ENCODE data around the gene SRGAP2B.
"Not testable (repeated sequence)": the region's sequence is repeated elsewhere in the genome, so short reads cannot be mapped to it uniquely, and the experiment has no call there.

Gene SRGAP2B

DNA sequence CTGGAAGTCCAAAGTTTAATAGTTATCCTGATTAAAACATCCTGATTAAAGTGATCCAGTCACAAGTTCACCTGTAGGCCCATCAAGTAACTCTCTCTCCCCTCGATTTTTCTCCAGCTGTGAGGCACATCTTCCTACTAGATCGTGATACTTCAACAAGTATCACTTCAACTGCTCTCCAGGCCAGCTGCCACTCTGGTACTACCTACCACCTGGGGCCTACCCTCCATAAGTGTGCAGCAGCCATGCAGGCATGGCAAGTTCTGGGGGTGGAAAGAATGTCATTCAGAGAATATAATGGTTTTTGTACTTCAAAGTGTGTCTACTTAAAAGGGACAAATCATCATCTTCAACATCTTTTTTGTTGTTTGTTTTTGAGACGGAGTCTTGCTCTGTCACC, 14.9 kb downstream of the SRGAP2B start:
- H3K27me3 ChIP-seq (ENCODE audit: insufficient read depth, low read length); H3K36me3 ChIP-seq (ENCODE audit: insufficient read depth, low read length); H3K4me3 ChIP-seq (ENCODE audit: low read depth, low read length); H3K4me1 ChIP-seq (ENCODE audit: control insufficient read depth, insufficient read depth, low read length, unreplicated experiment); H2AFZ ChIP-seq (ENCODE audit: low read length, unreplicated experiment); H3K27ac ChIP-seq (ENCODE audit: low read depth, low read length); H3K79me2 ChIP-seq (ENCODE audit: control insufficient read depth, insufficient read depth, low read length, unreplicated experiment): not testable (repeated sequence)

DNA sequence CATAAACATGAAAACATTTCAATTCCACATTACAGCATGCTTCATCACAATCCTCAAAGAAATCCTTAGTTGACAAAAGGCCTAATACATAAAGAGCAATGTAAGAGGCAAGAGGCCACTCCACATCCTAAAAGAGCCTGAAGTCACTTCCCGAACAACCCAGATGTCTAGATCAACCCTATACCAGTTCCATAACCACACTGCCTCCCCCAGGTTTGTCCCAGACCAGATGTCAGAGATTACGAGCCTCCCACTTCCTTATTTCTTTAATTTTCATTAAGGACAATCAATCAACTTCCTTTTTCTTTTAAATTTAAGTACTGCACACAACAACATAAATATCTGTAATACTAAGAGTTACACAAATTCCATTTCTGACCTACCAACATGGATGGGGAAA, 15.4 kb downstream of the SRGAP2B start:
- H3K79me2 ChIP-seq (ENCODE audit: control insufficient read depth, insufficient read depth, low read length, unreplicated experiment); H2AFZ ChIP-seq (ENCODE audit: low read length, unreplicated experiment); H3K4me3 ChIP-seq (ENCODE audit: low read depth, low read length); H3K27ac ChIP-seq (ENCODE audit: low read depth, low read length); H3K4me1 ChIP-seq (ENCODE audit: control insufficient read depth, insufficient read depth, low read length, unreplicated experiment); H3K36me3 ChIP-seq (ENCODE audit: insufficient read depth, low read length); H3K27me3 ChIP-seq (ENCODE audit: insufficient read depth, low read length): not testable (repeated sequence)

DNA sequence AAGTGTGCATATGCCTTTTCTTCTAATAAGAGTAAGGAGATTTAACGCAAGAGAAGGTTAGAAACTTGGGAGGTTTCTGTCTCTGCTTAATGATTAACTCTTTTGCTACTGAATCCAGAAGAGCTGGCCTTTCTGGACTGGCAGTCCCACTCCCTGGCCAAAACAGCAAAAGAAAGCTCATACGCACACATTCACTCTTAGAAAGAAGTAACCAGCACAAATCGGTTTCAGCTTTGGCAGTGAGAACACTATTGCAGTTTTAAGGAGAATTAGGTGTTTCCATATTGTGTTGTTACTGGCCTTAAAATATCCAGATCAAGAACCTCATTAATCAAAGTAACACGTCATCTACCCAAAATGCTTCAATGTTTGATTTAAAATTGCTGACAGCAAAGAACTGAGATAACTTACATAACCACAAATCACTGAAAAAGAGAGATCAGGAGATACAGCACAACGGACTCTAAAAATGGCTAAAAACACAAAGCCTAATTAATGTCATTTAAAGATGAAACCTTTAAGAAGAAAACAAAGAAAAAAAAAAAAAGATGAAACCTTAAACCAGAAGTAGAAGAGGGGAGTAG, 16.2 kb downstream of the SRGAP2B start:
- H2AFZ ChIP-seq (ENCODE audit: low read length, unreplicated experiment); H3K79me2 ChIP-seq (ENCODE audit: control insufficient read depth, insufficient read depth, low read length, unreplicated experiment); H3K27ac ChIP-seq (ENCODE audit: low read depth, low read length); H3K4me1 ChIP-seq (ENCODE audit: control insufficient read depth, insufficient read depth, low read length, unreplicated experiment); H3K36me3 ChIP-seq (ENCODE audit: insufficient read depth, low read length); H3K4me3 ChIP-seq (ENCODE audit: low read depth, low read length); H3K27me3 ChIP-seq (ENCODE audit: insufficient read depth, low read length): not testable (repeated sequence)

DNA sequence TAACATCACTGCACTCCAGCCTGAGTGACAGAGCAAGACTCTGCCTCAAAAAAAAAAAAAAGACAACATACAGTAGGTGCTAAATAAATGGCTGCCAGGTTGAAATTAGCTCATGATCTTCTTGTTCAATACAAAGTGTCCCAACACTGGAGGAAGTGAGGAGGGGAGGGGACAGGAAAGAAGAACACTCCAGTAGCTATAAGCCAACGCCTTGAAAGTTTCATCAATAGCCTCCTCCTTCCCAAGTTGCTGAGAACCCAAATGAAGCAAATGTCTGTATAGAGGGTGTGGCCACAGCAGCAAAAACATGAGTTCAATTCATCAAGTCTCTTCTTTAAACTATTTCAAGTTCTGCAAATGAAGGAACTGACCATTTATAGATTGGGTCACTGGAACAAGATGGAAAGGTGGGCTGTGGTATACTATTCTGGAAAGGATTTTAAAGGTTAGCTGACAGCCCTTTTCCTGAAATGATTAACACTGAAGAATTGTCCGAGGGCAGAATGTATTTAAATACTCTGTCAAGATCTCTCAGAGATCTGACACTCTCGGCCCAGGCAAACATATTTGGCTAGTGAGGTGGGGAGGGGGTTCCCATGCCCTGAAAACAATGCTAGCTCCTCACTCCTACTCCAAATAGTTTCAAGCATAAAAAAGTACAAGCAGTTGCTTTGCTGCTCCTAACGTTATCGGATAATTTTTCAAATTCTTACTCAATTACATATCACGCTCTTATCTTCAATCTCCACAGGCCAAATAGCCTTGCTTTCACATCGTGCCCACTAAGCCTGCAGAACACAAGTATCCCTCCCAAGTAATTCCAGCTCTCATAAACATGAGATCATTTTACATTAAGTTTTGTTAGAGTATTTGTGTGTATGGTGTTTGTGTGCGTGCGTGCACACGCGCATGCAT, 17.0 kb downstream of the SRGAP2B start:
- not testable (repeated sequence) for H3K4me3 ChIP-seq (ENCODE audit: low read depth, low read length); H3K36me3 ChIP-seq (ENCODE audit: insufficient read depth, low read length); H3K4me1 ChIP-seq (ENCODE audit: control insufficient read depth, insufficient read depth, low read length, unreplicated experiment); H3K27me3 ChIP-seq (ENCODE audit: insufficient read depth, low read length); H3K79me2 ChIP-seq (ENCODE audit: control insufficient read depth, insufficient read depth, low read length, unreplicated experiment); H2AFZ ChIP-seq (ENCODE audit: low read length, unreplicated experiment); H3K27ac ChIP-seq (ENCODE audit: low read depth, low read length)

DNA sequence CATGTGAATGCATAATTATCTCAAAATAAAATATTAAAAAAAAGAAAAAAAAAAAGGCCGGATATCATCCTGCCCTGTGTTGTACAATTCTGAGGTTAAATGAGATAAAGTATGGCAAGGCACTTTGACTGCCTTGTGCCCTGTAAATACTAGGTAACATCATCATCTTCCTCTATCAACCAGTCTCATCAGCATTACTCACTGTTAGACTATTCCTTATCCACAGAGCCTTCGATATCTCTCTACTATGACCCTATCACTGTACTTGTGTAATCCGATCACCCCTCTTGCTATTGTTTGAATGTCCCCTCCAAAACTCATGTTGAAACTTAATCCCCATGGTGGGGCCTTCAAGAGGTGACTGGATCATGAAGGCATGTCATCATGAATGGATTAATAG, 18.3 kb downstream of the SRGAP2B start:
- H2AFZ ChIP-seq (ENCODE audit: low read length, unreplicated experiment); H3K27me3 ChIP-seq (ENCODE audit: insufficient read depth, low read length); H3K4me3 ChIP-seq (ENCODE audit: low read depth, low read length); H3K4me1 ChIP-seq (ENCODE audit: control insufficient read depth, insufficient read depth, low read length, unreplicated experiment); H3K27ac ChIP-seq (ENCODE audit: low read depth, low read length); H3K36me3 ChIP-seq (ENCODE audit: insufficient read depth, low read length); H3K79me2 ChIP-seq (ENCODE audit: control insufficient read depth, insufficient read depth, low read length, unreplicated experiment): not testable (repeated sequence)

DNA sequence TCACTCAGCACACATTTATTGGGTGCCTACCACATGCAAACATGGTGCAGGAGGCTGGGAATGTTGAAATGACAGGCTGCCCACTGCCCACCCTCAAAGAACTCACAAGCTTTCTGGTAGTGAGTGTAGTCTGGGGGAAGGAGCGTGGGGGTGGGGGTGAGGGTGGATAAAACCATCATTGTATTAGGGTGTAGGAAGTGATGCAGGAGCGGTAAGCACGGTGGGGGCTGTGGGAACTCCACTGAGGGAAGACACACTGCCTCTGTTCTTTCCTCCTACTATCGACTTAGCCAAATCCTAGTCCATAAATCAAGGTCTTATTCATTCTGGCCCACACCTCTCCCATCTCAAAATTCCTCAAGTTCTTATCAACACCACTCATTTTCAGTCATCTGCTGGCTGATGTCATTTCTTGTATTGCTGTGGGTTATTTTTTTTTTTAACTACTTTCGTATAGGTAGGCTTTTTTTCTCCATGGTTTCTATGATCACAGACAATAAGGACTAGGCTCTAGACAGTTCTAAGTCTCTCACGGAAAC, 21.0 kb downstream of the SRGAP2B start:
- H3K36me3 ChIP-seq (ENCODE audit: insufficient read depth, low read length); H3K4me1 ChIP-seq (ENCODE audit: control insufficient read depth, insufficient read depth, low read length, unreplicated experiment); H2AFZ ChIP-seq (ENCODE audit: low read length, unreplicated experiment); H3K4me3 ChIP-seq (ENCODE audit: low read depth, low read length); H3K79me2 ChIP-seq (ENCODE audit: control insufficient read depth, insufficient read depth, low read length, unreplicated experiment); H3K27ac ChIP-seq (ENCODE audit: low read depth, low read length); H3K27me3 ChIP-seq (ENCODE audit: insufficient read depth, low read length): not testable (repeated sequence)

DNA sequence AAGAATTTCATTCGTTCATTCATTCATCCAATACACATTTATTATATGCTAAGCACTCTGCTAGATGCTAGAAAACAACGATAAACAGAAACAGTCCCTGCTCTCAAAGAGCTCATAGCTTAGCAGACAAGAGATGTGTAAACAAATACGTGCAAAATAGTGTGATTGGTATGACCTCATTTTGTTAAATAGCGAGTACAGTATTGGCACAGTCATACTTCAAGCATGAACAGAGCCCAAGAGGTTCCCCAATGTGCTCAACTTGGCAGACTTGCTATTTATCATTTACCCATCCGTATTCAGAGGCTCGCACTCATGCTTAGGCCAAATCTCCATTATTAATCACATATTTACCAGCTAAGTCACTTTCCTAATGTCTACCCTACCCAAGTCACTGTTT, 23.6 kb downstream of the SRGAP2B start:
- not testable (repeated sequence) for H2AFZ ChIP-seq (ENCODE audit: low read length, unreplicated experiment); H3K79me2 ChIP-seq (ENCODE audit: control insufficient read depth, insufficient read depth, low read length, unreplicated experiment); H3K36me3 ChIP-seq (ENCODE audit: insufficient read depth, low read length); H3K4me3 ChIP-seq (ENCODE audit: low read depth, low read length); H3K27me3 ChIP-seq (ENCODE audit: insufficient read depth, low read length); H3K4me1 ChIP-seq (ENCODE audit: control insufficient read depth, insufficient read depth, low read length, unreplicated experiment); H3K27ac ChIP-seq (ENCODE audit: low read depth, low read length)

DNA sequence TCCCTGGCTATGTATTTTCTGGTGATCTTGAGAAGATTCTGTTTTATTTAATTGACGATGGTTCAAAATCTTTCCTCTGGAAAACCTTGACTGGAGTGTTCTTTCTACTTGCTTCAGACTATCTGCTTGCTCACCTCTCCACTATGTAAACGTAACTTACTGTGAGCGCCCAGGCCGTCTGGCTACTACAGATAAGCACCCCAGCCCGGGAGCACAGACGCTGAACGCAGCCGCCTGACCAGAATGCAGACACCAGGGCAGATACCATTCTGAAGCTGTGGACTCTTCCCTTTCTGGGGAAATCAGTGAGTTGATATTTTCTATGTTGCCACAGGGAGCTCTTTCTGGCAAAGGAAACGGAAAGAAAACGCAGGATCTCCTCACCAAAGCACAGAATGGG, 28.6 kb downstream of the SRGAP2B start:
- not testable (repeated sequence) for H3K79me2 ChIP-seq (ENCODE audit: control insufficient read depth, insufficient read depth, low read length, unreplicated experiment); H3K27ac ChIP-seq (ENCODE audit: low read depth, low read length); H3K4me1 ChIP-seq (ENCODE audit: control insufficient read depth, insufficient read depth, low read length, unreplicated experiment); H3K27me3 ChIP-seq (ENCODE audit: insufficient read depth, low read length); H3K36me3 ChIP-seq (ENCODE audit: insufficient read depth, low read length); H2AFZ ChIP-seq (ENCODE audit: low read length, unreplicated experiment); H3K4me3 ChIP-seq (ENCODE audit: low read depth, low read length)

DNA sequence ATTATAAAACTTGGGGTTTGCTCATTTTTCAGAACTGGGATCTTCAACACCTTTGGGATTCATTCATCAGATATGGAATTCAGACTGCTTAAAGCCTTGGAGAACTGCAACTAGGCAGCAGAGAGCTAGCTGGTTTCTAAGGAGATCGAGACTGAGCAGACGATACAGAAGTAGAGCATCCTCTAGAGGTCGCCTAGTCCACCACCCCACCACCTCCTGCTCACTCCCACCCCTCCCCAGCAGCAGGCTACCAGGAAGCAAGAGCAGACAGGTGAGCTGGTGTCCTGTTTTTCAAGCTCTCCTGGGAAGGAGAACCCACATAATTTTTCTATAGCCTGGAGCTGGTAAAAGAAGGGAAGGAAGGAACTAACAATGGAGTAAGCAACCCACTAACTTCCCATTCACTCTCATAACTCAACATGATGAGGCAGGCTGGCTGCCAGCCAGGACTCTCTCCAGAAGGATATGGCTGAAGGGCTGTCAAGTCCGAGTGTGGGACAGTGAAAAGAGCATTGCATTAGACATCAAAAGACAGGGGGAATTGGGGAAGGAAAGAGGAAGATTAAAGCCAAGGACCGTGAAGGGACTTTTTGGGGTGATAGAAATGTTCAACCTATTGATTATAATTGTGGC, 29.8 kb downstream of the SRGAP2B start:
- not testable (repeated sequence) for H2AFZ ChIP-seq (ENCODE audit: low read length, unreplicated experiment); H3K36me3 ChIP-seq (ENCODE audit: insufficient read depth, low read length); H3K27ac ChIP-seq (ENCODE audit: low read depth, low read length); H3K4me3 ChIP-seq (ENCODE audit: low read depth, low read length); H3K27me3 ChIP-seq (ENCODE audit: insufficient read depth, low read length); H3K79me2 ChIP-seq (ENCODE audit: control insufficient read depth, insufficient read depth, low read length, unreplicated experiment); H3K4me1 ChIP-seq (ENCODE audit: control insufficient read depth, insufficient read depth, low read length, unreplicated experiment)

DNA sequence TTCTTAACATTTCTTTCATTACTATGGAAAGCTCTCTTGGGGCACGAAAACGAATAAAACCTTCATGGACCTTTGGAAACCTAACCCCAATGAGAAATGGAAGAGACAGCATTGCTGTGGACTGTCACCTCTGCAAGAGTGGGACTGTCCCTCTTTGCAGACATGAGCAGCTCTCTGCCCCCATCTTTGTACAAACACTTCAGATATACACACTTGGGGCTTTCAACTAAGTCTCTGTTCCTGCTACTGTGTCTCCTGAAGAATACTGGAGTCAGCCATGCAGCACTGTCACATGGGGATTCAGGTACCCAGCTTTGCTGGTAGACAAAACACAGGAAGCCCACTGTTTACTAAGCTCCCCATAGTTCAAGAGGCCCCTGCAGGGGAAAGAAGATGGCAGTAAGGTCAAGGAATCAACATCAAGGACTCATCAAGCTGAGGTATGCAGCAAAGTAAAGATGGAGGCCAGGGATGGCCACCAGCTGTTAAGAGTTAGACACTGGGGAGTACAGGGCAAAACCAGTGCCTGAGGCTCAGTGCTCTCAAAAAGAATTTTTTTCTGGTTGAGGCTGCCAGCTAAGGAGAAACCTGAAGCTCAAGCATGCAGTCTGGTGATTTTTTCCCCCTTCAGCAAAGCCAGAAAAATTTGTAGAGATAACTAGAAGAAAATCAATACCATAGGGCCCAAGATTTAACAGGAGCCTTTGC, 31.0 kb downstream of the SRGAP2B start:
- not testable (repeated sequence) for H3K27me3 ChIP-seq (ENCODE audit: insufficient read depth, low read length); H2AFZ ChIP-seq (ENCODE audit: low read length, unreplicated experiment); H3K27ac ChIP-seq (ENCODE audit: low read depth, low read length)

More for the DNA sequence above, 31.0 kb downstream of the SRGAP2B start:
- H3K4me3 ChIP-seq (ENCODE audit: low read depth, low read length); H3K36me3 ChIP-seq (ENCODE audit: insufficient read depth, low read length); H3K79me2 ChIP-seq (ENCODE audit: control insufficient read depth, insufficient read depth, low read length, unreplicated experiment); H3K4me1 ChIP-seq (ENCODE audit: control insufficient read depth, insufficient read depth, low read length, unreplicated experiment): not testable (repeated sequence)
